IgD-negative memory B cell (primary cell): ENCODE data around the gene DIS3L2. TPM values are rescaled to one million over a fixed set of nuclear protein-coding genes. Genes with fewer than 3 reads are reported as not detected.
"Not testable (repeated sequence)": the region's sequence is repeated elsewhere in the genome, so short reads cannot be mapped to it uniquely, and the experiment has no call there.

Source experiments
- H3K27ac Mint-ChIP-seq, 3 donors: one replicate each; pipeline ENCODE4 v1.8.0; 2020 to 2022; ENCODE audit warnings: mild to moderate bottlenecking in 3 of 3, mixed read lengths in 3 of 3, moderate library complexity in 1 of 3
- H3K27me3 Mint-ChIP-seq: one replicate; pipeline ENCODE4 v1.8.0; 2021; ENCODE audit warnings: mixed read lengths
- H3K36me3 Mint-ChIP-seq: one replicate; pipeline ENCODE4 v1.8.0; 2020; ENCODE audit warnings: mild to moderate bottlenecking, mixed read lengths
- H3K4me1 Mint-ChIP-seq, 3 donors: one replicate each; pipeline ENCODE4 v1.8.0; 2020 to 2022; ENCODE audit warnings: mixed read lengths in 3 of 3, mild to moderate bottlenecking in 1 of 3
- H3K4me3 Mint-ChIP-seq, 4 donors: one replicate each; pipeline ENCODE4 v1.8.0; 2020 to 2022; ENCODE audit warnings: mild to moderate bottlenecking in 4 of 4, mixed read lengths in 4 of 4, moderate library complexity in 3 of 4
- H3K9me3 Mint-ChIP-seq, 3 donors: one replicate each; pipeline ENCODE4 v1.8.0; 2020 to 2021; ENCODE audit warnings: mixed read lengths in 3 of 3, mild to moderate bottlenecking in 1 of 3
- polyA plus RNA-seq: library from polyadenylated mRNA; unstranded; fragments of 300-500 nt; fragmentation: Illumina TruSeq; gene quantifications from one replicate; pipeline ENCODE4 v1.2.3, GENCODE V29; 2021

Gene DIS3L2
- polyA plus RNA-seq, 1 donor from 2014 or later: 21.7 TPM

- no peak overlapping the region for H3K4me3 Mint-ChIP-seq
- no peaks in the 10 kb centered on the region for H3K36me3 Mint-ChIP-seq
- no peaks in the 10 kb centered on the region for H3K9me3 Mint-ChIP-seq
- H3K4me1 Mint-ChIP-seq: peaks cover 0 to 2% (median 0%) of the 10 kb centered on the region in 3 donors
- H3K27me3 Mint-ChIP-seq: peaks cover 15% of the 10 kb centered on the region
- no peak overlapping the region for H3K27ac Mint-ChIP-seq
Measured at GRCh38 chr2:232376713-232377112, 415.2 kb downstream of the DIS3L2 start.

- no peaks in the 10 kb centered on the region for H3K9me3 Mint-ChIP-seq
- H3K36me3 Mint-ChIP-seq: no peaks in the 10 kb centered on the region
- H3K27ac Mint-ChIP-seq: no peak overlapping the region
- H3K4me3 Mint-ChIP-seq: no peak overlapping the region
- H3K27me3 Mint-ChIP-seq: peaks cover 18% of the 10 kb centered on the region
- H3K4me1 Mint-ChIP-seq: peaks cover 0 to 2% (median 0%) of the 10 kb centered on the region in 3 donors
Measured at GRCh38 chr2:232377319-232377718, 415.8 kb downstream of the DIS3L2 start.

- no peak overlapping the region for H3K27ac Mint-ChIP-seq
- H3K4me3 Mint-ChIP-seq: no peak overlapping the region
- H3K36me3 Mint-ChIP-seq: no peaks in the 10 kb centered on the region
- H3K27me3 Mint-ChIP-seq: peaks cover 21% of the 10 kb centered on the region
- peaks cover 0 to 2% (median 0%) of the 10 kb centered on the region in 3 donors for H3K4me1 Mint-ChIP-seq
- H3K9me3 Mint-ChIP-seq: no peaks in the 10 kb centered on the region
Measured at GRCh38 chr2:232377841-232378734, 416.6 kb downstream of the DIS3L2 start.

DNA sequence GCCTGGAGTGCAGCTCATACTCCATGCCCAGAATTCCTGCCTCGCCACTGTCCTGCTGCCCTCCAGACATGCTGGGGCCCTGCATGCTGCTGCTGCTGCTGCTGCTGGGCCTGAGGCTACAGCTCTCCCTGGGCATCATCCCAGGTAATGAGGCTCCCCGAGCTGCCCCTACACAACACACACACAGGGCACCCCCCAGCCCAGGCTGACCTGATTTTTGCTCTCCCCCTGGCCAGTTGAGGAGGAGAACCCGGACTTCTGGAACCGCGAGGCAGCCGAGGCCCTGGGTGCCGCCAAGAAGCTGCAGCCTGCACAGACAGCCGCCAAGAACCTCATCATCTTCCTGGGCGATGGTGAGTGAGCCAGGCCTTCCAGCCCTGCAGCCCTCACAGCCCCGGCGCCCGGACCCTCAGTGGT lies 417.2 kb downstream of the DIS3L2 start, which contains the start of gene ALPP:
Gene ALPP, plus strand, starts transcription at position 17 of the 417 bp plus-strand sequence. Its CDS starts 52 bp downstream, at position 69.
- not testable (repeated sequence) for H3K36me3 Mint-ChIP-seq, H3K4me3 Mint-ChIP-seq, H3K9me3 Mint-ChIP-seq, H3K27ac Mint-ChIP-seq, H3K4me1 Mint-ChIP-seq
- peaks cover 21% of the 10 kb centered on the region for H3K27me3 Mint-ChIP-seq

DNA sequence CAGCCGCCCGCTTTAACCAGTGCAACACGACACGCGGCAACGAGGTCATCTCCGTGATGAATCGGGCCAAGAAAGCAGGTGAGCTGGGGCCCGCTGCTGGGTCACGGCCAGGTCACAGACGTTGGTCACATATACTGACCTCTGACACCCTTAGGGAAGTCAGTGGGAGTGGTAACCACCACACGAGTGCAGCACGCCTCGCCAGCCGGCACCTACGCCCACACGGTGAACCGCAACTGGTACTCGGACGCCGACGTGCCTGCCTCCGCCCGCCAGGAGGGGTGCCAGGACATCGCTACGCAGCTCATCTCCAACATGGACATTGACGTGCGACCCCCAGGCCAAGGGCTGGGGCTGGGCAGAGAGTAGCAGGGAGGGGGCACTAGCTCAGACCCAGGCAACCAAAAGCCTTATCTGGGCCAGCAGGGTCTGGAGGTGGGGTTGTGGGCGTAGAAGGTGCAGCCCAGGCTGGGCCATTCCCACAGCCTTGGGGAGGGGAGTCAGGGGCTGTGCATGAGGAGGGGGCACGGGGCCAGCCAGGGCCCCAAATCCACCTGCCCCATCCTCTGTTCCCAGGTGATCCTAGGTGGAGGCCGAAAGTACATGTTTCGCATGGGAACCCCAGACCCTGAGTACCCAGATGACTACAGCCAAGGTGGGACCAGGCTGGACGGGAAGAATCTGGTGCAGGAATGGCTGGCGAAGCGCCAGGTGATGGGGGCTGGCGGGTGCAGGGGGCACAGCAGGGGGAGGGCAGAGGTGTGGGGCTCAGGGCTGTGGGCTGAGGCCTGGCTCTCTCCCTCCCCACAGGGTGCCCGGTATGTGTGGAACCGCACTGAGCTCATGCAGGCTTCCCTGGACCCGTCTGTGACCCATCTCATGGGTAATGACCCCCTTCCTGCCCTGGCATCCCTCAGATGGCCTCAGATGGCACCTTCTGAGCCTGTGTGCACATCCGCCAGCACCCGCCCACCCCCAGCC lies 418.4 kb downstream of the DIS3L2 start:
- H3K9me3 Mint-ChIP-seq, H3K4me3 Mint-ChIP-seq, H3K4me1 Mint-ChIP-seq, H3K27ac Mint-ChIP-seq, H3K36me3 Mint-ChIP-seq: not testable (repeated sequence)
- H3K27me3 Mint-ChIP-seq: peaks cover 21% of the 10 kb centered on the region

DNA sequence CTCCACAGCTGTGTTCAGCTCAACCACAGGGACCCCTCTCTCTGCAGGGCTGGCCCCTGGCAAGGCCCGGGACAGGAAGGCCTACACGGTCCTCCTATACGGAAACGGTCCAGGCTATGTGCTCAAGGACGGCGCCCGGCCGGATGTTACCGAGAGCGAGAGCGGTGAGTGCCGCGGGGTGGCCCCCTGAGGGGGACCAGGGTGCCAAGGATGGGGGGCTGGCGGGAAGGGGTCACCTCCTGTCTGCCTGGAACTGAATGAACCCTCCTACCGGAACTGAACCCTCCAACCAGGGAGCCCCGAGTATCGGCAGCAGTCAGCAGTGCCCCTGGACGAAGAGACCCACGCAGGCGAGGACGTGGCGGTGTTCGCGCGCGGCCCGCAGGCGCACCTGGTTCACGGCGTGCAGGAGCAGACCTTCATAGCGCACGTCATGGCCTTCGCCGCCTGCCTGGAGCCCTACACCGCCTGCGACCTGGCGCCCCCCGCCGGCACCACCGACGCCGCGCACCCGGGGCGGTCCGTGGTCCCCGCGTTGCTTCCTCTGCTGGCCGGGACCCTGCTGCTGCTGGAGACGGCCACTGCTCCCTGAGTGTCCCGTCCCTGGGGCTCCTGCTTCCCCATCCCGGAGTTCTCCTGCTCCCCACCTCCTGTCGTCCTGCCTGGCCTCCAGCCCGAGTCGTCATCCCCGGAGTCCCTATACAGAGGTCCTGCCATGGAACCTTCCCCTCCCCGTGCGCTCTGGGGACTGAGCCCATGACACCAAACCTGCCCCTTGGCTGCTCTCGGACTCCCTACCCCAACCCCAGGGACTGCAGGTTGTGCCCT lies 419.9 kb downstream of the DIS3L2 start:
- H3K36me3 Mint-ChIP-seq, H3K4me3 Mint-ChIP-seq, H3K4me1 Mint-ChIP-seq, H3K27ac Mint-ChIP-seq, H3K9me3 Mint-ChIP-seq: not testable (repeated sequence)
- peaks cover 33% of the 10 kb centered on the region for H3K27me3 Mint-ChIP-seq

DNA sequence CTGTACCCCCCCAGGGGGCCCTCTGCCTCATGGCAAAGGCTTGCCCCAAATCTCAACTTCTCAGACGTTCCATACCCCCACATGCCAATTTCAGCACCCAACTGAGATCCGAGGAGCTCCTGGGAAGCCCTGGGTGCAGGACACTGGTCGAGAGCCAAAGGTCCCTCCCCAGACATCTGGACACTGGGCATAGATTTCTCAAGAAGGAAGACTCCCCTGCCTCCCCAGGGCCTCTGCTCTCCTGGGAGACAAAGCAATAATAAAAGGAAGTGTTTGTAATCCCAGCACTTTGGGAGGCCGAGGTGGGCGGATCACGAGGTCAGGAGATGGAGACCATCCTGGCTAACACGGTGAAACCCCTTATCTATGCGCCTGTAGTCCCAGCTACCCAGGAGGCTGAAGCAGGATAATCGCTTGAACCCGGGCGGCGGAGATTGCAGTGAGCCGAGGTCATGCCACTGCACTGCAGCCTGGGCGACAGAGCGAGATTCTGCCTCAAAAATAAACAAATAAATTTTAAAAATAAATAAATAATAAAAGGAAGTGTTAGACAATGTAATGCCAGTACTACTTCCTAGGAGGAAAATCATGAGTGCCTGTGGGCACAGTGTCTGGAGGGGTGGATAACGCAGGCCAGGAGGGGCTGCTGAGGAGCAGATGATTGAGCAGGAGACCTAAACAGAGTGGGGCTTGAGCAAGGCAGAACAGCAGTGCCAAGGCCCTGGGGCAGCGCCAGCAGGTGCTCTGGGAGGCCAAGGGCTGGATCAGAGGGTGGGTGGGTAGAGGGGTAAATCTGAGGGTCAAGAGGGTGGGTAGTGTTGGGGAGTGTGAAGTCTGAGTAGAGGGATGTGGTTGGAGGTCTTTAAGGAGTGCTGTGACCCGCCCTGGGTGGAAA lies 421.1 kb downstream of the DIS3L2 start:
- Mint-ChIP-seq H3K4me1 (peaks cover 2 to 7% (median 4%) of the 10 kb centered on the region in 3 donors), H3K4me3 (no peak overlapping the region), H3K27ac (no peak overlapping the region), H3K27me3 (peaks cover 32% of the 10 kb centered on the region), H3K36me3 (no peaks in the 10 kb centered on the region), H3K9me3 (no peaks in the 10 kb centered on the region)

DNA sequence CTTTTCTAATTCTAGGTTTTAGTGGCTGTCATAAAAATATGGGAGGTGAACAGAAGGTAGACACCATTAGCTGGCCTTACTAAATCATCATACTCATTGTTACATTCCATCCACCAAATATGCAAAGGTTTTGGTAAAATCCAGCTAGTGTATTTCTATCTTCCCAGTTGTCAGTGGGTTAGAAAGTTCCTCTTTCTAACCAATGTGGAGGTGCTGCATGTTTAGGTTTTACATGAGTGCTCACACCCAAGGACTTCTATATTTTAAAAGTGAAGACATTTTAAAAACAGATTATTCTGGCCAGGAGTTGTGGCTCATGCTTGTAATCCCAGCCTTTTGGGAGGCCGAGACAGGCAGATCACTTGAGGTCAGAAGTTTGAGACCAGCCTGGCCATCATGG lies 423.0 kb downstream of the DIS3L2 start:
- Mint-ChIP-seq H3K4me3 (peak overlapping the region in 1 of 4 donors; percentile 65), H3K9me3 (no peaks in the 10 kb centered on the region), H3K27ac (no peak overlapping the region), H3K36me3 (no peaks in the 10 kb centered on the region), H3K4me1 (peaks cover 0 to 10% (median 5%) of the 10 kb centered on the region in 3 donors), H3K27me3 (peaks cover 31% of the 10 kb centered on the region)

DNA sequence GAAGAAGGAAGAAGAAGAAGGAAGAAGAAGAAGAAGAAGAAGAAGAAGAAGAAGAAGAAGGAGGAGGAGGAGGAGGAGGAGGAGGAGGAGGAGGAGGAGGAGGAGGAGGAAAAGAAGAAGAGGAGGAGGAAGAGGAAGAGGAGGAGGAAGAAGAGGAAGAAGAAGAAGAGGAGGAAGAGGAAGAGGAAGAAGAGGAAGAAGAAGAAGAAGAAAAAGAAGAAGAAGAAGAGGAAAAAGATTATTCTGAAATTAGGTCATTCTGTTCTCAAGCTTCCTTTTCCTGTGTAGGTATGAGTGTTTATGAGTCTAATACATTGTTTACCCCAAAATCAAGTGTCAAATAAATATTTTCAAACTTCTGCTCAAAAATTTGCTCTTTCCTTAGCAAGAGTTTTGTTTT lies 423.5 kb downstream of the DIS3L2 start:
- not testable (repeated sequence) for H3K4me3 Mint-ChIP-seq, H3K27ac Mint-ChIP-seq, H3K9me3 Mint-ChIP-seq, H3K36me3 Mint-ChIP-seq
- Mint-ChIP-seq H3K4me1 (peaks cover 0 to 14% (median 5%) of the 10 kb centered on the region in 3 donors), H3K27me3 (peaks cover 31% of the 10 kb centered on the region)

DNA sequence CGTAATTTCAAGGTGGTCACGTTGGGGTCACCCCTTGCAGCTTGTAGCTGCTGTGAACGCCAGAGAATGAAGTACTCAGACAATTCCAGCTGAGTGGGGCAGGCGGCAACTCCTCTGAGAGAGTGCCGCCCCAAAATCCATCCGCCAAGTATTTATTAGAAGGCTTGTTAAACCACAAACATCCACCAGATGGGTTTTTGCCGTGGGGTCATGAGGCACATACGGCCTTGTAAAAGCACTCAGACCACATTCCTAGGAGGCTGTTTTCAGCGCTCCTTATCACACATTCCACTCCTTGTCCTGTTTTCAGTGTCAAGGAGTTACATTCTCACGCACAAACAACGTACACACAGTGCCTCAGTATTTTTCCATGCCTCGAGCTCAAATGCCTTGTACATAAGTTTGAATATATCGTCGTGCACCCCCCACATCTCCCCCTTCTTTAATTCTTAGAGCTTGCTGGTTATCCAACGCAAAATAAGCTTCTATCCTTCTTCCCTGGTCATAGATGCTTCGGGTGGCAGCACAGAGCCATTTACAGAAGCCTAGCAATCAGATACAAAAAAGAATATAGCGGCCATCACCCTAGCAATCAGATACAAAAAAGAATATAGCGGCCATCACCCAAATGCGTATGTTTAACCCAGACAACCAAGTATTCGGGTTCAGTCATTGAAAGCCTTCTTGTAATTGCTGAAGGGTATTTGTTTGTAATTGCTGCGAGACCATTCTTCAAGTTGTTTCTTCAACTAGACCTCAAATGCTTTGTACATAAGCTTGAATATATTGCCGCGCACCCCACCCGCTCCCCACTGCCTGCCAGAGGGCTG lies 424.4 kb downstream of the DIS3L2 start:
- no peaks in the 10 kb centered on the region for H3K9me3 Mint-ChIP-seq
- H3K27ac Mint-ChIP-seq: no peak overlapping the region
- H3K4me3 Mint-ChIP-seq: peak overlapping the region in 1 of 4 donors; percentile 63
- peaks cover 31% of the 10 kb centered on the region for H3K27me3 Mint-ChIP-seq
- H3K36me3 Mint-ChIP-seq: no peaks in the 10 kb centered on the region
- peaks cover 1 to 14% (median 5%) of the 10 kb centered on the region in 3 donors for H3K4me1 Mint-ChIP-seq

- peaks cover 3 to 14% (median 5%) of the 10 kb centered on the region in 3 donors for H3K4me1 Mint-ChIP-seq
- H3K27ac Mint-ChIP-seq: no peak overlapping the region
- H3K9me3 Mint-ChIP-seq: no peaks in the 10 kb centered on the region
- H3K4me3 Mint-ChIP-seq: no peak overlapping the region
- H3K36me3 Mint-ChIP-seq: no peaks in the 10 kb centered on the region
- H3K27me3 Mint-ChIP-seq: peaks cover 32% of the 10 kb centered on the region
Measured at GRCh38 chr2:232386490-232386739, 424.9 kb downstream of the DIS3L2 start.
